H9 (cell line): Measurements from ENCODE around the gene RPL21. TPM values are rescaled to one million over a fixed set of nuclear protein-coding genes. Genes with fewer than 3 reads are reported as not detected.

Source experiments
- DNase-seq: peaks from one replicate; pipeline ENCODE4 v3.0.0-alpha.2; 2017
- H2AFZ ChIP-seq: one replicate; pipeline ENCODE4 v1.6.1; 2013; ENCODE audit warnings: mild to moderate bottlenecking, low read length, control low read depth, moderate library complexity
- H2AK5ac ChIP-seq: 2 replicates; pipeline ENCODE4 v1.6.1; 2013; ENCODE audit warnings: low read length, control low read depth, mixed read lengths; ENCODE audit not compliant: insufficient read length
- H2BK120ac ChIP-seq: one replicate; pipeline ENCODE4 v1.6.1; 2013; ENCODE audit warnings: low read depth, mild to moderate bottlenecking, low read length, control low read depth, inconsistent platforms; ENCODE audit not compliant: poor library complexity, severe bottlenecking
- H2BK12ac ChIP-seq: 2 replicates; pipeline ENCODE4 v1.6.1; 2013; ENCODE audit warnings: low read length, control low read depth, mixed read lengths, low read depth; ENCODE audit not compliant: insufficient read length
- H2BK15ac ChIP-seq: 2 replicates; pipeline ENCODE4 v1.6.1; 2013; ENCODE audit warnings: low read depth, low read length, control low read depth
- H2BK20ac ChIP-seq: one replicate; pipeline ENCODE4 v1.6.1; 2013; ENCODE audit warnings: low read depth, mild to moderate bottlenecking, low read length, control low read depth, inconsistent platforms; ENCODE audit not compliant: poor library complexity, severe bottlenecking
- H2BK5ac ChIP-seq: 2 replicates; pipeline ENCODE4 v1.6.1; 2013; ENCODE audit warnings: low read length, control low read depth, mixed read lengths; ENCODE audit not compliant: insufficient read length
- H3K14ac ChIP-seq: 2 replicates; pipeline ENCODE4 v1.6.1; 2013; ENCODE audit warnings: low read length, control low read depth; ENCODE audit not compliant: insufficient read depth
- H3K18ac ChIP-seq: 2 replicates; pipeline ENCODE4 v1.6.1; 2013; ENCODE audit warnings: low read depth, mild to moderate bottlenecking, mixed read lengths, low read length, control low read depth; ENCODE audit not compliant: insufficient read length
- H3K23ac ChIP-seq: 2 replicates; pipeline ENCODE4 v1.6.1; 2013; ENCODE audit warnings: low read length, control low read depth, mixed read lengths, low read depth; ENCODE audit not compliant: insufficient read length
- H3K23me2 ChIP-seq: 2 replicates; pipeline ENCODE4 v1.6.1; 2013; ENCODE audit warnings: low read depth, mild to moderate bottlenecking, mixed read lengths, low read length, control low read depth; ENCODE audit not compliant: insufficient read length, poor library complexity, severe bottlenecking
- H3K27ac ChIP-seq: 2 replicates; pipeline ENCODE4 v1.5.1; 2013; ENCODE audit warnings: low read length, control low read depth, mixed read lengths, low read depth; ENCODE audit not compliant: insufficient read length
- H3K27me3 ChIP-seq: 2 replicates; pipeline ENCODE4 v1.6.1; 2013; ENCODE audit warnings: low read length, control low read depth, inconsistent platforms; ENCODE audit not compliant: insufficient read depth
- H3K4ac ChIP-seq: 2 replicates; pipeline ENCODE4 v1.6.1; 2013; ENCODE audit warnings: low read depth, mild to moderate bottlenecking, control low read depth, inconsistent platforms, low read length, moderate library complexity
- H3K4me1 ChIP-seq: 2 replicates; pipeline ENCODE4 v1.6.1; 2013; ENCODE audit warnings: low read length, control low read depth, inconsistent platforms; ENCODE audit not compliant: insufficient read depth
- H3K4me2 ChIP-seq: 2 replicates; pipeline ENCODE4 v1.6.1; 2013; ENCODE audit warnings: low read length, control low read depth, mixed read lengths; ENCODE audit not compliant: insufficient read length, insufficient read depth
- H3K56ac ChIP-seq: 2 replicates; pipeline ENCODE4 v1.6.1; 2013; ENCODE audit warnings: low read depth, mild to moderate bottlenecking, mixed read lengths, low read length, control low read depth; ENCODE audit not compliant: insufficient read length
- H3K79me1 ChIP-seq: 2 replicates; pipeline ENCODE4 v1.6.1; 2013; ENCODE audit warnings: low read depth, mild to moderate bottlenecking, moderate library complexity, low read length, control low read depth, inconsistent platforms; ENCODE audit not compliant: insufficient read depth, poor library complexity, severe bottlenecking
- H3K79me2 ChIP-seq: 2 replicates; pipeline ENCODE4 v1.6.1; 2013; ENCODE audit warnings: low read length, control low read depth, inconsistent platforms; ENCODE audit not compliant: insufficient read depth
- H3K9ac ChIP-seq: 2 replicates; pipeline ENCODE4 v1.6.1; 2013; ENCODE audit warnings: low read length, control low read depth, mixed read lengths; ENCODE audit not compliant: insufficient read length; ENCODE audit errors: extremely low read depth
- H3K9me3 ChIP-seq: one replicate; pipeline ENCODE4 v1.6.1; 2013; ENCODE audit warnings: low read depth, low read length, inconsistent platforms; ENCODE audit not compliant: control insufficient read depth
- H3T11ph ChIP-seq: one replicate; pipeline ENCODE4 v1.6.1; 2013; ENCODE audit warnings: mild to moderate bottlenecking, low read length, control low read depth, inconsistent platforms
- H4K20me1 ChIP-seq: one replicate; pipeline ENCODE4 v1.6.1; 2013; ENCODE audit not compliant: control insufficient read depth, insufficient read length, insufficient read depth
- H4K5ac ChIP-seq: 2 replicates; pipeline ENCODE4 v1.6.1; 2013; ENCODE audit warnings: low read depth, mild to moderate bottlenecking, mixed read lengths, low read length, control low read depth; ENCODE audit not compliant: insufficient read length
- H4K8ac ChIP-seq: replicated peaks from 2 replicates; pipeline ENCODE4 v1.6.1; 2013; ENCODE audit warnings: low read length, control low read depth, mixed read lengths, low read depth; ENCODE audit not compliant: insufficient read length
- H4K91ac ChIP-seq: 2 replicates; pipeline ENCODE4 v1.6.1; 2013; ENCODE audit warnings: low read depth, mild to moderate bottlenecking, moderate library complexity, mixed read lengths, low read length, control low read depth; ENCODE audit not compliant: insufficient read length
- H3K27ac Mint-ChIP-seq, 3 experiments: 2 replicates in 2 of 3; 3 replicates in 1 of 3; pipeline ENCODE4 v1.8.0; 2020 to 2021; ENCODE audit warnings: mixed read lengths in 3 of 3, mild to moderate bottlenecking in 1 of 3, moderate library complexity in 1 of 3
- H3K27me3 Mint-ChIP-seq: 2 replicates; pipeline ENCODE4 v1.8.0; 2021; ENCODE audit warnings: low read depth, mild to moderate bottlenecking, moderate library complexity, mixed read lengths
- H3K36me3 Mint-ChIP-seq, 3 experiments: 2 replicates in 2 of 3; 3 replicates in 1 of 3; pipeline ENCODE4 v1.8.0; 2020 to 2021; ENCODE audit warnings: low read depth in 3 of 3, mixed read lengths in 3 of 3; ENCODE audit not compliant: insufficient read depth in 1 of 3
- H3K4me1 Mint-ChIP-seq, 2 experiments: 2 replicates each; pipeline ENCODE4 v1.8.0; 2020; ENCODE audit warnings: mixed read lengths in 2 of 2
- H3K4me3 Mint-ChIP-seq, 2 experiments: 2 replicates in 1 of 2; 3 replicates in 1 of 2; pipeline ENCODE4 v1.8.0; 2020 to 2021; ENCODE audit warnings: mild to moderate bottlenecking in 2 of 2, mixed read lengths in 2 of 2, moderate library complexity in 1 of 2
- H3K9me3 Mint-ChIP-seq, 2 experiments: 2 replicates in 1 of 2; 3 replicates in 1 of 2; pipeline ENCODE4 v1.8.0; 2020; ENCODE audit warnings: mild to moderate bottlenecking in 2 of 2, mixed read lengths in 2 of 2, moderate library complexity in 1 of 2
- CTCF ChIP-seq: fragments of 200-600 bp; sonication (generic); conservative IDR thresholded peaks from 3 replicates; pipeline ENCODE4 v1.8.0; 2021; ENCODE audit warnings: antibody characterized with exemption, mild to moderate bottlenecking
- WGBS: extraction: QIAGEN DNeasy Blood & Tissue Kit; methylation state at CpG from one replicate; pipeline ENCODE4 v1.1.7; 2013; ENCODE audit warnings: missing lambda C conversion rate, low lambda C conversion rate, mixed read lengths; ENCODE audit not compliant: insufficient read length; ENCODE audit errors: extremely low coverage; 5-methylcytosine and 5-hydroxymethylcytosine counted together
- total RNA-seq: library from RNA; stranded (reverse); gene quantifications from 2 replicates; pipeline ENCODE4 v1.2.1, GENCODE V29; 2021

The RPL21 gene
- total RNA-seq, 1 experiment from 2014 or later: 1,099 TPM

- Histone ChIP-seq H4K91ac (no peak overlapping the region), H3K9ac (no peak overlapping the region), H2AFZ (no peak overlapping the region), H4K5ac (no peak overlapping the region), H3K4me2 (no peak overlapping the region), H3K27ac (no peak overlapping the region), H4K20me1 (no peaks in the 10 kb centered on the region), H2BK5ac (no peak overlapping the region), H2BK15ac (no peak overlapping the region), H3K23ac (no peak overlapping the region), H3T11ph (no peak overlapping the region), H3K4ac (no peak overlapping the region), H2BK12ac (no peak overlapping the region), H4K8ac (no peak overlapping the region), H3K27me3 (no peaks in the 10 kb centered on the region), H3K14ac (no peak overlapping the region), H2AK5ac (no peak overlapping the region), H3K4me1 (no peaks in the 10 kb centered on the region), H3K9me3 (no peaks in the 10 kb centered on the region), H3K79me1 (no peaks in the 10 kb centered on the region), H3K79me2 (no peaks in the 10 kb centered on the region), H3K18ac (no peak overlapping the region), H3K56ac (no peak overlapping the region), H2BK20ac (no peak overlapping the region), H3K23me2 (no peaks in the 10 kb centered on the region), H2BK120ac (no peak overlapping the region)
- H3K27ac Mint-ChIP-seq: no peak overlapping the region
- no peak for DNase-seq
- peaks cover 0 to 23% (median 11%) of the 10 kb centered on the region in 3 experiments; a peak in 3 of 7 replicates for H3K36me3 Mint-ChIP-seq
- no peaks in the 10 kb centered on the region; the same call in none of the 2 replicates for H3K27me3 Mint-ChIP-seq
- peaks cover 21 to 27% of the 10 kb centered on the region in 2 experiments for H3K4me1 Mint-ChIP-seq
- WGBS: no CpG with 5 or more reads among the region's 1 CpG
- no peak overlapping the region for H3K4me3 Mint-ChIP-seq
- H3K9me3 Mint-ChIP-seq: peaks cover 14 to 24% of the 10 kb centered on the region in 2 experiments; a peak in 3 of 5 replicates
- no peak for TF ChIP-seq CTCF
Measured at GRCh38 chr13:27211271-27211670, 40.1 kb upstream of the RPL21 start.
